GM19035 (cell line): Measurements from ENCODE around the gene CNOT3.
"Not testable (repeated sequence)": the region's sequence is repeated elsewhere in the genome, so short reads cannot be mapped to it uniquely, and the experiment has no call there.

Experiments
- ATAC-seq: cut with Tn5 transposase; IDR thresholded peaks from one replicate; pipeline ENCODE4 v1.9.1; 2021; ENCODE audit not compliant: unreplicated experiment

Gene CNOT3

GRCh38 chr19:54137699-54138488 is at the start of gene CNOT3:
Gene CNOT3 (plus strand): TSS chr19:54137762. CDS start chr19:54142979, 5,217 bp downstream.
- no peak for ATAC-seq

- ATAC-seq, result no peak
Measured at GRCh38 chr19:54094426-54095000, 43.0 kb upstream of the CNOT3 start.

GRCh38 chr19:54095136-54095858 is 42.3 kb upstream of the CNOT3 start:
- ATAC-seq, result no peak

GRCh38 chr19:54095859-54096616 is 41.5 kb upstream of the CNOT3 start:
- not testable (repeated sequence) for ATAC-seq

GRCh38 chr19:54096617-54097106 is 40.9 kb upstream of the CNOT3 start:
- no peak for ATAC-seq

GRCh38 chr19:54099190-54099902 is 38.2 kb upstream of the CNOT3 start:
- ATAC-seq, result no peak

GRCh38 chr19:54099903-54100255 is 37.7 kb upstream of the CNOT3 start:
- not testable (repeated sequence) for ATAC-seq

GRCh38 chr19:54100561-54100960 is 37.0 kb upstream of the CNOT3 start, which contains the start of gene OSCAR:
Gene OSCAR (minus strand): TSS chr19:54100803. CDS start chr19:54100792, 11 bp downstream.
- no peak for ATAC-seq

- ATAC-seq, result peak; percentile 94
Measured at GRCh38 chr19:54102421-54103169, 35.0 kb upstream of the CNOT3 start, which contains the start of gene NDUFA3. Gene NDUFA3 (plus strand): TSS chr19:54102855. CDS start chr19:54102879, 24 bp downstream.

GRCh38 chr19:54104998-54105715 is 32.4 kb upstream of the CNOT3 start:
- no peak for ATAC-seq

- no peak for ATAC-seq
Measured at GRCh38 chr19:54105796-54106195, 31.8 kb upstream of the CNOT3 start.

GRCh38 chr19:54106716-54107115 is 30.8 kb upstream of the CNOT3 start:
- no peak for ATAC-seq

- ATAC-seq, result no peak
Measured at GRCh38 chr19:54107876-54108490, 29.6 kb upstream of the CNOT3 start.

GRCh38 chr19:54108496-54108895 is 29.1 kb upstream of the CNOT3 start:
- no peak for ATAC-seq

GRCh38 chr19:54109651-54110050 is 27.9 kb upstream of the CNOT3 start:
- no peak for ATAC-seq

- ATAC-seq, result no peak
Measured at GRCh38 chr19:54114340-54115108, 23.0 kb upstream of the CNOT3 start.
